ENCODE measurements around the gene RPS27A.
"Not testable (repeated sequence)": the region's sequence is repeated elsewhere in the genome, so short reads cannot be mapped to it uniquely, and the experiment has no call there.

Gene RPS27A

GRCh38 chr2:55232084-55232862 is at the start of gene RPS27A, which contains the start of gene CLHC1:
RPS27A (plus strand) TSS chr2:55232688; CDS start chr2:55232825, 137 bp downstream.
CLHC1 (minus strand) TSS chr2:55232293; CDS start chr2:55222411, 9,882 bp downstream.
- DNase-seq = peak; percentile 90

- not testable (repeated sequence) for DNase-seq
Measured at GRCh38 chr2:55186837-55187236, 45.7 kb upstream of the RPS27A start.

- DNase-seq = not testable (repeated sequence)
Measured at GRCh38 chr2:55191888-55192287, 40.6 kb upstream of the RPS27A start.

- DNase-seq = no peak
Measured at GRCh38 chr2:55196526-55196925, 36.0 kb upstream of the RPS27A start.

GRCh38 chr2:55200416-55200815 is 32.1 kb upstream of the RPS27A start:
- no peak for DNase-seq

GRCh38 chr2:55204536-55204935 is 28.0 kb upstream of the RPS27A start:
- no peak for DNase-seq

GRCh38 chr2:55204950-55205349 is 27.5 kb upstream of the RPS27A start:
- no peak for DNase-seq

GRCh38 chr2:55213822-55214221 is 18.7 kb upstream of the RPS27A start:
- no peak for DNase-seq

- no peak for DNase-seq
Measured at GRCh38 chr2:55223958-55224760, 8.3 kb upstream of the RPS27A start.

GRCh38 chr2:55224761-55225261 is 7.7 kb upstream of the RPS27A start:
- no peak for DNase-seq

GRCh38 chr2:55225481-55226020 is 6.9 kb upstream of the RPS27A start:
- DNase-seq = no peak

GRCh38 chr2:55227437-55228225 is 4.9 kb upstream of the RPS27A start:
- DNase-seq = not testable (repeated sequence)

- no peak for DNase-seq
Measured at GRCh38 chr2:55228226-55228563, 4.3 kb upstream of the RPS27A start.

- no peak for DNase-seq
Measured at GRCh38 chr2:55229221-55229620, 3.3 kb upstream of the RPS27A start.

- no peak for DNase-seq
Measured at GRCh38 chr2:55230551-55230950, 1.9 kb upstream of the RPS27A start.

- no peak for DNase-seq
Measured at GRCh38 chr2:55231546-55232083, 873 bp upstream of the RPS27A start.

GRCh38 chr2:55232863-55233657 is 572 bp downstream of the RPS27A start:
- DNase-seq = no peak

- DNase-seq = no peak
Measured at GRCh38 chr2:55233658-55233940, 1.1 kb downstream of the RPS27A start.

GRCh38 chr2:55235724-55236538 is 3.4 kb downstream of the RPS27A start:
- no peak for DNase-seq

GRCh38 chr2:55236992-55237543 is 4.6 kb downstream of the RPS27A start:
- no peak for DNase-seq

All from NCI-H510A (cell line).